Stimulated activated CD8-positive, alpha-beta memory T cell treated with anti-CD3 and anti-CD28 coated beads, Interleukin-4, amount 100 ng/mL, for 4 hours (primary cell): Measurements from ENCODE around the gene SLC23A3.

Experiments
- DNase-seq, 2 donors: peaks; one replicate each; pipeline ENCODE4 v3.0.0-alpha.2; 2020; ENCODE audit warnings: low read depth in 2 of 2, low spot score in 1 of 2

The SLC23A3 gene

GRCh38 chr2:219116776-219117646 lies 52.8 kb downstream of the SLC23A3 start:
- DNase-seq, result no peak

GRCh38 chr2:219112651-219113338 lies 57.0 kb downstream of the SLC23A3 start:
- no peak for DNase-seq

GRCh38 chr2:219112062-219112406 lies 57.8 kb downstream of the SLC23A3 start:
- DNase-seq, result no peak
